ENCODE data around the gene BHLHA15.

Gene BHLHA15

GRCh38 chr7:98189559-98189958 is 21.7 kb upstream of the BHLHA15 start:
- no peak for DNase-seq

- no peak for DNase-seq
Measured at GRCh38 chr7:98191668-98192431, 19.4 kb upstream of the BHLHA15 start.

- no peak for DNase-seq
Measured at GRCh38 chr7:98192781-98193457, 18.3 kb upstream of the BHLHA15 start.

DNA sequence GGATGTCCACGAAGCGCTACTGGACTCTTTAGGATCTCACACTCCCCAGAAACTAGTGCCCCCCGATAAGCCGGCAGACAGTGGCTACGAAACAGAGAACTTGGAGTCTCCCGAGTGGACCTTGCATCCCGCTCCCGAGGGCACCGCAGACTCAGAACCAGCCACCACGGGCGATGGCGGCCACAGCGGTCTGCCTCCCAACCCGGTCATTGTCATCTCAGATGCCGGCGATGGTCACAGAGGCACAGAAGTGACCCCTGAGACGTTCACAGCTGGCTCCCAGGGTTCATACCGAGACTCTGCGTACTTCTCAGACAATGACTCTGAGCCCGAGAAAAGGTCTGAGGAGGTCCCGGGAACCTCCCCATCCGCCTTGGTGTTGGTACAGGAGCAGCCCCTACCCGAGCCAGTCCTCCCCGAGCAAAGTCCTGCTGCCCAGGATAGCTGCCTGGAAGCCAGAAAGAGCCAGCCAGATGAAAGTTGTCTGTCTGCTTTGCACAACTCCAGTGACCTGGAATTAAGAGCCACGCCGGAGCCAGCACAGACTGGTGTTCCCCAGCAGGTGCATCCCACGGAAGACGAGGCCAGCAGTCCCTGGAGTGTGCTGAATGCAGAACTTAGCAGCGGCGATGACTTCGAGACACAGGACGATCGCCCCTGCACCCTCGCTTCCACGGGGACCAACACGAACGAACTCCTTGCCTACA is 17.6 kb upstream of the BHLHA15 start:
- DNase-seq, result no peak

DNA sequence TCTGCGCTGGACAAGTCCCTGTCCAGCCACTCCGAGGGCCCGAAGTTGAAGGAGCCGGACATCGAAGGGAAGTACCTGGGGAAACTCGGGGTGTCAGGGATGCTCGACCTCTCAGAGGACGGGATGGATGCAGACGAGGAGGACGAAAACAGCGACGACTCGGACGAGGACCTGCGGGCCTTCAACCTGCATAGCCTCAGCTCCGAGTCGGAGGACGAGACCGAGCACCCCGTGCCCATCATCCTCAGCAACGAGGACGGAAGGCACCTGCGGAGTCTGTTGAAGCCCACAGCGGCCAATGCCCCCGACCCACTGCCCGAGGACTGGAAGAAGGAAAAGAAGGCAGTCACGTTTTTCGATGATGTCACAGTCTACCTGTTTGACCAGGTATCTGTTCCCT is 17.1 kb upstream of the BHLHA15 start:
- DNase-seq, result no peak

GRCh38 chr7:98194672-98195457 is 16.4 kb upstream of the BHLHA15 start:
- no peak for DNase-seq

GRCh38 chr7:98196706-98197605 is 14.3 kb upstream of the BHLHA15 start:
- DNase-seq, result no peak

DNA sequence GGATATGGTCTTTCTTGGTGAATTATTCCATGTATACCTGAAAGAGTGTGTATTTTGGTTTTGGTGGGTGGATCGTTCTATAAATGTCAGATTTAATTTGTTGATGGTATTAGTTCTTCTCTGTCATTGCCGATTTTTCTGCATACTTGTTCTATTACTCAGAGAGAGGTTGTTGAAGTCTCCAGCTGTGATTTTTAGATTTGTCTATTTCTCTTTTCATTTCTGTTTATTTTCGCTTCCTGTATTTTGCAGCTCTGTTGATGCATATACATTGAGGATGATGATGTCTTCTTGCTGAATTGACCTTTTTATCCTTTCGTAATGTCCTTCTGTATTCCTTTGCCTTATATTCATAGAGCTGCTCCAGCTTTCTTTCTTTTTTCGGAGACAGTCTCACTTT is 12.1 kb upstream of the BHLHA15 start:
- DNase-seq, result no peak

DNA sequence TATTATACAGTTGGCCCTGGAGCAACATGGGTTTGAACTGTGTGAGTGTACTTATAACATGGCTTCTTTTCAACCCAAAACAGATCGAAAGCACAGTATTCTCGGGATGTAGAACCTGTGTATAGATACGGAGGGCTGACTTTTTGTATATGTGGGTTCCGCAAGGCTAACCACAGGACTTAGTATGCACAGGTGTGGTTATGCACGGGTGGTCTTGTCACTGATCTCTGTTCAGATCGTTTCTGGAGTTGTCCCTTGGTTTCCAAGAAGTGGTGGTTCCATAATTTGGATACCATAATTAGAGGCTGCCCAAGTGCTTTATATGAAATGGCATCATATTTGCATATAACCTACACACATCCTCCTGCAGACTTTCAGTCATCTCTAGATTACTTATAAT is 10.9 kb upstream of the BHLHA15 start:
- no peak for DNase-seq

DNA sequence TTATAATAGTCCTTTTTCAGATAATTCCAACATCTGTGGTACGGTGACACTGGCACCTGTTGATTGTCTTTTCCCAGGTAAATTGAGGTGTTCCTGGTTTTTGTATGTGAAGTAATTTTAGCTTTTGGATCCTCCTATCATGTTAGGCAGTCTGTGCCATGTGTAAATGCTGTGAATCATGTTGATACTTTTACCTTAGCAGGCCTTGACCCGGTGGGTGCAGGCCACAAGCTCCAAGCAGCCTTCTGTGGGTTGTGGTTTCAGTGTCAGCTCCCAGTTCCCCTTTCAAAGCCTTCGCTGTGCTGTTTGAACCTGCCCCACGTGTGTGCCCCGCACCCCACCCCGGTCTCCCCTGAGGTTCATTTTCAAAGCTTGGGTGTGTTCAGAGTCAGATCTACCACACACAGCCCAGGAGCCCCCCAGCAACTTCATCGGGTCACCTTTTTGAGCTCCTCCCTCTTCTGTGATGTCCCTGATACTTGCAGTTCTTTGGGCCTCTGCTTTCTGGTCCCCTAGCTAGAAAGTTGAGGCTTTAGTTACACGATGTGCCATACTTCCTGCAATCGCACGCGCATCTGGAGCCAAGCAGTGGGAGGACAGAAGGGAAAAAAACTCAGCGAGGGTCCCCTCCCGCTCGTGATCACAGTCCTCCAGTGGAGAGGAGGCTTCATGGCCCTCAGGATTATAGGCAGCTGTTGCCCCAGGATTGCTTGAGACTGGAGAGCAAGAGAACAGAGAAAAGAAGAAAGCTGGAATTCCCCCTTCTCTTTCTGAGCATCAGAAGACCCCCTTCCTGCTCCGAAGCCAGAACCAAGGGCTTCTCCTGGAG is 8.7 kb upstream of the BHLHA15 start:
- no peak for DNase-seq

DNA sequence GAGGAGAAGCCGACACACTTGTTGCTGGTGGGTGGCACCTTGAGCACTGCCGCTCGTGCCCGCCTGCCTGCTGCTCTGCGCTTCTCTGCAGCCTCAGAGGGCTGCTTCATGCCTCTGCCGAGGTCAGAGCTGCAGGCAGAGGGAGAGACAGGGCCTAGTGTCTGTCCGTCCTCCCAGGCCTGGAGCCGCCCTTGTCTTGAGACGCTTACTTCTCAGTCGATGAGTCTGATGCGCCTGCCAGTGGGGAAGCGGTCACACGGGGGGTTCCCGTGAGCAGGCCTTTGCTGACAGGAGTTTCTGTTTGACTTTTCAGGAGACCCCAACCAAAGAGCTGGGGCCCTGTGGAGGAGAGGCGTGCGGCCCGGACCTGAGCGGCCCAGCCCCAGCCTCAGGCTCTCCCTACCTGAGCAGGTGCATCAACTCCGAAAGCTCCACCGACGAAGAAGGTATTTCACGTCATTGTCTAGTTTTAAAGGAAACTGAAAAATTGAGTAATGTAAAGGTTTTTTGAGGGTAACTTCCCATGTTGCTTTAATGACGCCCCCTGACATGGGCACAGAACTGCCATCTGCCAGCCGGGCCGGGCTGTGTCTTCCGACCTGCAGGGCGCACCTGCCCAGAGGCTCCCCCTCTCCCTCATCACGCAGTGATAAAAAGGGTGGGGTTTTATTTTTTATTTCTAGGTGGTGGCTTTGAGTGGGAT is 7.8 kb upstream of the BHLHA15 start:
- no peak for DNase-seq

- no peak for DNase-seq
Measured at GRCh38 chr7:98203964-98204605, 7.2 kb upstream of the BHLHA15 start.

- DNase-seq, result no peak
Measured at GRCh38 chr7:98204670-98205069, 6.6 kb upstream of the BHLHA15 start.

- no peak for DNase-seq
Measured at GRCh38 chr7:98205162-98205845, 5.9 kb upstream of the BHLHA15 start.

DNA sequence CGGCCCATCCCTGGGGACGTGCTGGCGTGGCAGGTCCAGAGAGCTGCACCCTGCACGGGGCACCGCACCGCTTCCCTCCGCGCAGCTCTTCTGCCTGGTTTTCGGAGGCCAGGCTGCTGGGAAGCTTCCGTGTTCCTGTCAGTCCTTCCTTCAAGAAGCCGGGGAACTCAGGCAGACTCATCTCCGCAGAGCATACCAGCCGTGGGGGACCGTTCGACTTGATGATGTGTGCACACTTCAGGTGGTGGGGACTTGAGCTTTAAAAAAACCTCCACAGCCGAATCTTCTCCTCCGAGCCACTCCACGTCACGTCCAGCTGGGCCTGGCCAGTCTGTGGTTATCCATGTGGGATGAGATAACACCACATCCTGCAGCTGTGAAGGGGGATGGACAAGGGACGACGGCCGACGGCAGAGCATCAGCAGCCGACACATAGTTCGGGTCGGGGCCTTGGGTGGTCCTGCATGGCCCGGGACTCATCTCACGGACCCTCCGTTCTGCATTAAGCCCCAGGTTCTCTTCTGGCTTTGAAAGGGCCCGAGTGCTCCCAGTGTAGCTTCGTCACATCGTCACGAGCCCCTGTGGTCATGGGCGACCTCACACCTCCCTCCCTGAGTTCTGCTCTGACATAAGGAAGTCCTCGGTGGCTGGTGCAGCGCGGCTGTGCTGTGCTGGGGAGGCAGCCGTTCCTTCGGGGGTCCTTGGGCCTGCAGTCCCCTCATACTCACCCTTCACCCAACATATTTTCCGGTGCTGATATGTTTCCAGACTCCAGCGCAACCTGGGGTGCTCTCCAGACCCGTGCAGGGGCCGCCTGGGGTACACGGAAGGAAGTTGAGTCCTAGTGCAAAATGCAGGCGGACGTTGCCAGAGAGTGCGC is 4.5 kb upstream of the BHLHA15 start:
- DNase-seq, result no peak

DNA sequence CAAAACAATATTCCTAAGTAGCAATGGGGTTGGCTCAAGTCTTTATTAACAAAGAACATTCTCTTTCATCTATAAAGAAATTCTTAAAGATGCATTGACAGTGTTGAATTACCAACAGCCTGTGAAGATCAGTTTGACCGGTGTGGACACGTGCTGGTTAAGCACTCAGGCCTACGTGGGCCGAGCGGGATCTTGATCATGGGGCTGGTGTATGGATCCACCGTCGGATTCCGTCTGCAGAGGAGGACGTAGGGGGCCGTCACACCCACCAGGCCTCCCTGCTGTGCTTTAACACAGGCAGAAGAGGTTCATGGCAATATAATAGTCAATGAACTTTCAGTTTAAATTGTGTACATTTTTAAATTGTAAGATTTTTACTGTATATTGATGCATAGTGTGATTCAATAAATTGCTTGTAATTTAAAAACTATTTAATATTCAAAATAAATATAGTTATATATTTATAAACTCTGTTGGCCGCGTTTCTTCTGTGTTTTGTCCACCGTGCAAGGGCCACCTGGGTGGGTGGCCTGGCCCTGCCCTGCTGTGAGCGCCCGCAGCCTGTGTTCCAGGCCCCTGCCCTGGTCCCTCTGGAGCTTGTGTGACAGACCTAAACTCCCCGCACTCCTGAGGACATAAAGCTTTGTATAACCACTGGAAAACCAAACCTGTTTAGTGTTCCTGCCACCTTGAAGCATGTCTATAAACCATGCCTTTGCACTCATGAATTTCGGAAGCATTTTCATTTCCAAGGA is 1.9 kb upstream of the BHLHA15 start:
- DNase-seq, result no peak

GRCh38 chr7:98210513-98211220 is 572 bp upstream of the BHLHA15 start:
- no peak for DNase-seq
